Ectodermal cell (in vitro differentiated cells): ENCODE measurements around the gene KCTD2.

ENCODE experiments used
- H3K27ac ChIP-seq: 2 replicates; pipeline ENCODE4 v1.7.0; 2013; ENCODE audit warnings: mild to moderate bottlenecking, low read depth, low read length; ENCODE audit not compliant: insufficient read depth, poor library complexity, severe bottlenecking
- H3K27me3 ChIP-seq: 2 replicates; pipeline ENCODE4 v1.7.0; 2013; ENCODE audit warnings: mild to moderate bottlenecking, low read length; ENCODE audit not compliant: insufficient read depth, control insufficient read depth, poor library complexity, severe bottlenecking
- H3K36me3 ChIP-seq: one replicate; pipeline ENCODE4 v1.7.0; 2013; ENCODE audit warnings: low read length; ENCODE audit not compliant: control insufficient read depth, insufficient read depth
- H3K4me1 ChIP-seq: one replicate; pipeline ENCODE4 v1.7.0; 2013; ENCODE audit warnings: low read length; ENCODE audit not compliant: control insufficient read depth, insufficient read depth
- H3K4me3 ChIP-seq: 2 replicates; pipeline ENCODE4 v1.7.0; 2013; ENCODE audit warnings: low read depth, low read length, control low read depth; ENCODE audit not compliant: insufficient read depth
- H3K9me3 ChIP-seq: 2 replicates; pipeline ENCODE4 v1.7.0; 2013; ENCODE audit warnings: mild to moderate bottlenecking, low read length, moderate library complexity; ENCODE audit not compliant: control insufficient read depth
- WGBS, 2 experiments: methylation state at CpG; one replicate each; pipeline ENCODE4 v1.1.7; 2013; ENCODE audit warnings: missing lambda C conversion rate in 2 of 2; 5-methylcytosine and 5-hydroxymethylcytosine counted together

The KCTD2 gene

GRCh38 chr17:75102385-75102821, 55.4 kb downstream of the KCTD2 start:
- H3K9me3 ChIP-seq = no peaks in the 10 kb centered on the region
- H3K27ac ChIP-seq = no peak overlapping the region
- 78% methylated on average over 12 of the region's 12 CpGs for WGBS, 2 experiments
- H3K4me1 ChIP-seq = no peaks in the 10 kb centered on the region
- H3K27me3 ChIP-seq = no peaks in the 10 kb centered on the region
- no peaks in the 10 kb centered on the region for H3K36me3 ChIP-seq
- no peak overlapping the region for H3K4me3 ChIP-seq

GRCh38 chr17:75103601-75104554, 56.9 kb downstream of the KCTD2 start:
- no peaks in the 10 kb centered on the region for H3K36me3 ChIP-seq
- no peaks in the 10 kb centered on the region for H3K9me3 ChIP-seq
- peaks cover 8% of the 10 kb centered on the region for H3K27me3 ChIP-seq
- peaks cover 3% of the 10 kb centered on the region for H3K4me1 ChIP-seq
- H3K4me3 ChIP-seq = no peak overlapping the region
- H3K27ac ChIP-seq = no peak overlapping the region
- 90 to 93% methylated on average over 14 of the region's 14 CpGs for WGBS, 2 experiments

GRCh38 chr17:75105126-75106080, 58.4 kb downstream of the KCTD2 start:
- Histone ChIP-seq H3K9me3 (no peaks in the 10 kb centered on the region), H3K27ac (no peak overlapping the region), H3K4me1 (peaks cover 6% of the 10 kb centered on the region), H3K4me3 (no peak overlapping the region), H3K27me3 (peaks cover 10% of the 10 kb centered on the region), H3K36me3 (no peaks in the 10 kb centered on the region)
- WGBS, 2 experiments = 64 to 70% methylated on average over 20 of the region's 20 CpGs

DNA sequence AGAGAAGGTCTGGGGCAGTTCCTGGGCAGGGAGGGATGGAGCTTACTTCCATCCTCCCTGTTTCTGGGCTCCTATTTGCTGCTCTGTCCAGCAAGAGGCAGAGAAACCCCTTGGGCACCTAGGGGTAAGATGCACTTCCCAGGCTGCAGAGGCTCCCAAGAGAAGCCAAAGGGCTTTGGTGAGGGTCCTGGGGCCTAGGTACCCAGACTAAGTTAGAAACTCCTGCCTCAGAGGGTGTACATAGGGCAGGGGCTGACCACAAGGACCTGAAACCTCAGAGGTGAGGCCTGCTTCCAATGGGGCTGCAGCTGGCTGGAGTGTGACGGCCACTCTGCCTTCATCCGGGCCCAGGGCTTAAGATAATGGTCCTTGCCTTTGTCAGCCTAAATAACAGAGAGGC, 61.2 kb downstream of the KCTD2 start:
- H3K4me3 ChIP-seq = no peak overlapping the region
- peaks cover 6% of the 10 kb centered on the region for H3K4me1 ChIP-seq
- no peak overlapping the region for H3K27ac ChIP-seq
- 92% methylated on average over 2 of the region's 2 CpGs for WGBS, 2 experiments
- H3K9me3 ChIP-seq = no peaks in the 10 kb centered on the region
- no peaks in the 10 kb centered on the region for H3K36me3 ChIP-seq
- peaks cover 10% of the 10 kb centered on the region for H3K27me3 ChIP-seq

GRCh38 chr17:75109046-75109406, 62.0 kb downstream of the KCTD2 start:
- H3K27ac ChIP-seq = no peak overlapping the region
- 20 to 26% methylated on average over 22 of the region's 22 CpGs for WGBS, 2 experiments
- peaks cover 6% of the 10 kb centered on the region for H3K4me1 ChIP-seq
- H3K27me3 ChIP-seq = peaks cover 10% of the 10 kb centered on the region
- no peaks in the 10 kb centered on the region for H3K9me3 ChIP-seq
- H3K4me3 ChIP-seq = peak overlapping the region; percentile 72
- no peaks in the 10 kb centered on the region for H3K36me3 ChIP-seq

DNA sequence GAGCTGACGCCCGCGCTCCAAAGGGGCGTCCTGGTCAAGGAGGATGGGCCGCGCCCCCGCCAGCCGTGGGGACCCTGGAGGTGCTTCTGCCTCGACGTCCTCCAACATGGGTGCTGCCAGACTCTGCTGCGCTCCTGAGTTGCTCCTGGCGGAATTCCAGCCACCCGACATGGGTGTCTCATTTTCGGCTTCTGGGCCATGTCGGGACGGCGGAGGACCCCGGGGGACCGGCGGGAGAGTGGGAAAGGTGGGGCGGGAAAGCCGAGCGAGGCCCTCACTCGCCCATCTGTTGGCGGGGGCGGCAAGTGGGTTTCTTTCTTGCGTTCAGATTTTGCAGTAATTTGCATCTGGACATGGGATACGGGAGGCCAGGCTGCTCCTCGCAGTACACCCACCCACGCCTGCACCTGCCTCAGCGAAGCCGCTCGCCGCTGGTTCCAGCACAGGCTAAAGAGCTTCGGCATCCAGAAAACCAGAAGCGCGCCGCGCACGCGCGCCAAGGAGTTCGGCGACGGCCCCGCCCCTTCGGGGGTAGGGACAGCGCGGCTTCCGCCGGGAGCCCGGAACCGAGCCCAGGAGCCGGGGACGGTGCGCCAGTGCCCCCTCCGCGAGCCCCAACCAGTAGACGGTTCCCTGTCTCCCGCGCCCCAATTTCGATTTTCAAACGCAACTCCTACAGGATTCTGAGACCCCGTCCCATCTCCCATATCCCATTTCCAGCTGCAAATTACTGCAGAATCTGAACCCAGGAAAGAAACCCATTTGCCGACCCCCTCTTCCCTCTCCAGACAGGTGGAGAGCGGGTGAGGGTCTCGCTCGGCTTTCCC, 62.6 kb downstream of the KCTD2 start, which contains the start of gene ARMC7:
Gene ARMC7, plus strand, starts transcription at position 563 of the 827 bp plus-strand sequence. CDS start 320 bp downstream, outside the sequence.
- Histone ChIP-seq H3K4me1 (peaks cover 9% of the 10 kb centered on the region), H3K27me3 (peaks cover 10% of the 10 kb centered on the region), H3K27ac (no peak within 1 kb of the TSS), H3K36me3 (no peaks in the 10 kb centered on the region), H3K4me3 (peak within 1 kb of the TSS; percentile 72), H3K9me3 (no peaks in the 10 kb centered on the region)
- WGBS, 2 experiments = 1% methylated on average over 68 of the region's 68 CpGs

DNA sequence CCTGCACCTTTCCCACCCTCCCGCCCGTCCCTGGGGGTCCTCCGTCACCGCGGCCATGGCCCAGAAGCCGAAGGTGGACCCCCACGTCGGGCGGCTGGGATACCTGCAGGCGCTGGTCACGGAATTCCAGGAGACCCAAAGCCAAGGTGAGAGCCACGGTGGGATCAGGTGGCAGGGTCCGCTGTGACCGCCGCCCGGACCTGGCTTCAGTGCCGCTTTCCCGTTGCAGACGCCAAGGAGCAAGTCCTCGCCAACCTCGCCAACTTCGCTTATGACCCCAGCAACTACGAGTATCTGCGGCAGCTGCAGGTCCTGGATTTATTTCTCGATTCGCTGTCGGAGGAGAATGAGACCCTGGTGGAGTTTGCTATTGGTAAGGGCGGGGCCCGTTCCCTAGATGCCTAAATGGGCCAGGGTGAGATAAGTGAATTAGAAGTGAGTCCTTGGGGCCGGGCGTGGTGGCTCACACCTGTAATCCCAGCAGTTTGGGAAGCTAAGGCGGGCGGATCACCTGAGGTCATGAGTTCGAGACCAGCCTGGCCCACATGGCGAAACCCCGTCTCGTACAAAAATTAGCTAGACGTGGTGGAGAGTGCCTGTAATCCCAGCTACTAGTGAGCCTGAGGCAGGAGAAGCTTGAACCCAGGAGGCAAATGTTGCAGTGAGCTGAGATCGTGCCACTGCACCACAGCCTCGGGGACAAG, 63.4 kb downstream of the KCTD2 start:
- H3K27ac ChIP-seq = no peak overlapping the region
- 33% methylated on average over 40 of the region's 40 CpGs for WGBS, 2 experiments
- H3K36me3 ChIP-seq = no peaks in the 10 kb centered on the region

DNA sequence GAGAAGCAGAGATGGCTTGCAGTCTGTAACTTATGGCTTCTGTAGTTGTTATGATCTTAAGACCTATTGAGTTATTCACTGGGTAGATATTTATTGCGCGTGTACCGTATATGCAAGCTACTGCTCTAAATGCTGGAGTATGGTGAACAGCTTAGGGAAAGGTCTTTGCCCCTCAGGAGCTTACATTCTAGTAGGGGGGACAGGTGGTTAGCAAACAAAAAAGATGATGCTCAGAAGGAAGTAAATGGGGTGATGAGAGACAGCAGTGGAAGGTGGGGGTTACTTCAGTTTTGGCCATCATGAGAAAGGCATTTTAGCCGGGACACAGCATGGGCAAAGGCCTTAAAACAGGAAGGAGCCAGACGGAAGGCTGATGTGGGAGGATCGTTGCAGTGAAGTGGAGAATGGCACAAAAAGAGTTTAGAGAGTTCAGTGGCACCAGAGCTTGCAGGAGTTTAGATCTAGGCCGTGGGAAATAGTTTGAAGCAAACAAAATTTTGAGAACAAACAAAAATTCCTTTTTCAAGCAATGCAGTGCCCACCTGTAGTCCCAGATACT, 64.8 kb downstream of the KCTD2 start:
- no peak overlapping the region for H3K4me3 ChIP-seq
- WGBS, 2 experiments = 95 to 96% methylated on average over 7 of the region's 7 CpGs
- H3K4me1 ChIP-seq = peaks cover 9% of the 10 kb centered on the region
- H3K9me3 ChIP-seq = no peaks in the 10 kb centered on the region
- peaks cover 10% of the 10 kb centered on the region for H3K27me3 ChIP-seq
- H3K27ac ChIP-seq = no peak overlapping the region
- H3K36me3 ChIP-seq = no peaks in the 10 kb centered on the region

More for the DNA sequence above, 63.4 kb downstream of the KCTD2 start:
- peaks cover 9% of the 10 kb centered on the region for H3K4me1 ChIP-seq
- peak overlapping the region; percentile 72 for H3K4me3 ChIP-seq
- H3K27me3 ChIP-seq = peaks cover 10% of the 10 kb centered on the region
- H3K9me3 ChIP-seq = no peaks in the 10 kb centered on the region
